Lower leg skin (tissue), 3 donors: Measurements from ENCODE around the gene DVL1.

ENCODE experiments used
- POLR2A ChIP-seq, 2 donors: fragments of 450-650 bp; IDR thresholded peaks; one replicate each; pipeline ENCODE4 v1.6.1; 2016 to 2017; ENCODE audit warnings: antibody characterized with exemption in 2 of 2, mild to moderate bottlenecking in 1 of 2, moderate library complexity in 1 of 2
- TF ChIP-seq, protein P1 (sequence below), 3 donors: fragments of 450-650 bp; IDR thresholded peaks; one replicate each; pipeline ENCODE4 v1.5.1; 2016; ENCODE audit warnings: antibody characterized with exemption in 3 of 3, mild to moderate bottlenecking in 3 of 3, moderate library complexity in 2 of 3

DNA sequence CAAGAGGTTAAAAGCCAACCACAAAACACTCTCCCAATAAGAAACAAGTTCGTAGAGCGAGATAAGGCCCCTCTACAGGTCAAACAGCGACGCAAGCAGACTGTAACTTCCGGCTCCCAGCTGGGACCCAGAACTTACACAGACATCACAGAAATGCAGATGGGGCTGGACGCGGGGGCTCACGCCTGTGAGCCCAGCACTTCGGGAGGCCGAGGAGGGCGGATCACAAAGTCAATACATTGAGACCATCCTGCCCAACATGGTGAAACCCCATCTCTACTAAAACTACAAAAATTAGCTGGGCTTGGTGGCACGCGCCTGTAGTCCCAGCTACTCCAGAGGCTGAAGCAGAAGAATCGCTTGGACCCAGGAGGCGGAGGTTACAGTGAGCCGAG is 38.9 kb upstream of the DVL1 start:
- TF ChIP-seq, protein P1, sequence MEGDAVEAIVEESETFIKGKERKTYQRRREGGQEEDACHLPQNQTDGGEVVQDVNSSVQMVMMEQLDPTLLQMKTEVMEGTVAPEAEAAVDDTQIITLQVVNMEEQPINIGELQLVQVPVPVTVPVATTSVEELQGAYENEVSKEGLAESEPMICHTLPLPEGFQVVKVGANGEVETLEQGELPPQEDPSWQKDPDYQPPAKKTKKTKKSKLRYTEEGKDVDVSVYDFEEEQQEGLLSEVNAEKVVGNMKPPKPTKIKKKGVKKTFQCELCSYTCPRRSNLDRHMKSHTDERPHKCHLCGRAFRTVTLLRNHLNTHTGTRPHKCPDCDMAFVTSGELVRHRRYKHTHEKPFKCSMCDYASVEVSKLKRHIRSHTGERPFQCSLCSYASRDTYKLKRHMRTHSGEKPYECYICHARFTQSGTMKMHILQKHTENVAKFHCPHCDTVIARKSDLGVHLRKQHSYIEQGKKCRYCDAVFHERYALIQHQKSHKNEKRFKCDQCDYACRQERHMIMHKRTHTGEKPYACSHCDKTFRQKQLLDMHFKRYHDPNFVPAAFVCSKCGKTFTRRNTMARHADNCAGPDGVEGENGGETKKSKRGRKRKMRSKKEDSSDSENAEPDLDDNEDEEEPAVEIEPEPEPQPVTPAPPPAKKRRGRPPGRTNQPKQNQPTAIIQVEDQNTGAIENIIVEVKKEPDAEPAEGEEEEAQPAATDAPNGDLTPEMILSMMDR (IDR thresholded peaks at IDR 0.05): no peak
- TF ChIP-seq POLR2A (IDR thresholded peaks at IDR 0.05): no peak
